HG02981 (cell line): ENCODE results near the gene HMGB1.
A peak's percentile ranks its signal among the peaks of the same experiment; 100 is the strongest.

ENCODE experiments used
- ATAC-seq: cut with Tn5 transposase; IDR thresholded peaks from one replicate; pipeline ENCODE4 v1.9.1; 2021; ENCODE audit warnings: mild to moderate bottlenecking, moderate library complexity; ENCODE audit not compliant: unreplicated experiment

The HMGB1 gene

DNA sequence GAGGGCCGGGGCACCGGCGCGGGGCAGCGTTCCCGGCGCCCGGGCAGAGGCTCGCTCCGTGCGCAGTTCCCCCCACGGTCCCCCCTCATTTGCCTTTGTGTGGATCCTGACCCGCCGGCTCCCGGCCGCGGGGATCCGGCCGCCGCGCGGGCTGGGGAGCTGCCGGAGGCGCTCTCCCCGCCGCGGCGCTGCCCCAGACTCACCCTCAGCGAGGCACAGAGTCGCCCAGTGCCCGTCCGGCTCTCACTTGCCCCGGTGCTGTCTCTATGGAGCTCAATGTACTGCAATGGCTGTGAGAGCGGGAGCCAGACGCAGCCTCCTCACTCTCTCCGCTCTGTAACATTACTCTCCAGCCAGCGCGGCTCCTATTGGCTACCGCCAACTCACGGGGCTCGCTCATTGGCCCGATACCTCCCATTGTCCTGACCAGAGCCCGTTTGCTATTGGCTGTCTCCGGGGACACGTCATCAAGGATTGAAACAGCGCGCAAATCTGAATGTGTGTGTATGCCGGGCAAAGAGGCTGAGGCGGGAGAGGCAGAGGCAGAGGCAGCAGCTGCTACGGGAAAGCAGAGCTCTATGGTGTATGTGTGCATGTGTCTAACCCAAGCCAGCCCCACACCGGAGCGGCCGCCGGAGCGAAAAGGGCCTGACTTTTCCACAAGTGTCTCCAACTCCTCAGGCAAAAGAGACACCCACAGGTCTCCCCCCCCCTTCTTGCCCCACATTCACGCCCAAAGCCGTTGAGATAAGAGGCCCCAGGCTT is at the start of gene HMGB1:
Gene HMGB1, minus strand, starts transcription at position 344 of the 765 bp plus-strand sequence. CDS start 2,256 bp downstream, outside the sequence.
- peak; percentile 82 for ATAC-seq

DNA sequence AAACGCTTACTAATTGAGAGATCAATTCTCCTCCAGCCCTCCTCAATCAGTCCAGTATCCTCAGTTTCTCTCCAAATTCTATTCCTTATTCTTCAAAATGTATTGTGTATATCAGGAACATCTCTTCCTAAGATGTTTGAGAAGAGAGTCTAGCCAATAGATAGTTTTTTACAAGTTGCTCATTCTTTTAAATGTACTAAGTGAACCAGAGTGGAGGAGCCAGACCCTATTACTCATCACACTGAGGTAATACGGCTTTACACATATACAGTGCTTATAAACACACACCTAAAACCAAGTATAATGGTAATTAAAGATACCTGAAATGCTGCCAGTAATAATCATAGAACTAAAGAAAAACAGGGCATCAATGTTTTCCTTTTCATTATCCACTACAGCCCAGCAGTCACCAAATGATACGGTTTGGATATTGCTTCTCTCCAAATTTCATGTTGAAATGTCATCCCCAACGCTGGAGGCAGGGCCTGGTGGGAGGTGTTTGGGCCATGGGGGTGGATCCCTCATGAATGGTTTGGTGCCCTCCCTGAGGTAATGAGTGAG is 45.2 kb upstream of the HMGB1 start:
- no peak for ATAC-seq

DNA sequence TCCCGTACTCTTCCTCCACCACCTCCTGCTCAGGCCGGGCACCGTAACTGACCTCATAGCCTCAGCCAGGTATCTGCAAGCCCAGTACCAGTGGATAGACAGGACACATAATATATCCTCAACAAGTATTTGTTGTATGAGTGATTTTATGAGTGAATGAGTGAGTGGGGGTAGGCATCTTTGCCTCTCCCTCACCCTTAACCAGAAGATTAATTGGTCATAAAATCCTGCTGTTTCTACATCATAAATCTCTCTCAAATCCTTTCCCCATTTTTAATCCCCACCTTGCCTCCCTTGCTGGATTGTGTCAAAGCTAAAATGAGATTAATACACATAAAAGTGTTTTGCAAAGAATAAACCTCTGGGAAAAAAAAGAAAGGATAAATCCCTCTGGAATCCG is 44.4 kb upstream of the HMGB1 start:
- ATAC-seq = no peak

DNA sequence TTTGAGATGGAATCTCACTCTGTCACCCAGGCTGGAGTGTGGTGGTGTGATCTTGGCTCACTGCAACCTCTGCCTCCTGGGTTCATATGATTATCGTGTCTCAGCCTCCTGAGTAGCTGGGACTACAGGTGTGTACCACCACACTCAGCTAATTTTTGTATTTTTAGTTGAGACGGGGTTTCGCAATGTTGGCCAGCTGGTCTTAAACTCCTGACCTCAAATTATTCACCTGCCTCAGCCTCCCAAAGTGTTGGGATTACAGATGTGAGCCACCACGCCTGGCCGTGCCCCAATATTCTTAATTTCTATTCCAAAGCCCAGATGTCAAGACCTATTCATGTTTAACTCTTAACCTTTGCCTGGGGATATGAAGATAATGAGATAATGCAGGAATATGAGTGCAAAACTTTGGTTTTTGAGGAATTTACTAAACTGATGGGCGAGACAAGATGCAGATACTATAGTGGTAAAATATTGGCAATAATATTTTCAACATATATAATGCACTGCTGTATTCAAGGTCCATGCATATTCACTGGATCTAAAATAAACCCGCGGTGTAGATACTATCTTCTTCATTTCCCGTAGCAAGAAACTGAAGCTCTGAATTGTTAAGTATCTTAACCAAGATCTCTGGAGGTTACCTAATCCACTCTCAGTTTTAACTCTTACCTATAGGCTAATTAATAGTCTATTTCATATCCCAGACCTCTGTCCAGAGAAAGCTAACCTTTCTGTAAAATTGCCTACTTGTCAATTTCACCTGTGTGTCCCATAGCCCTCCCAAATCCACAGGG is 43.7 kb upstream of the HMGB1 start:
- no peak for ATAC-seq

DNA sequence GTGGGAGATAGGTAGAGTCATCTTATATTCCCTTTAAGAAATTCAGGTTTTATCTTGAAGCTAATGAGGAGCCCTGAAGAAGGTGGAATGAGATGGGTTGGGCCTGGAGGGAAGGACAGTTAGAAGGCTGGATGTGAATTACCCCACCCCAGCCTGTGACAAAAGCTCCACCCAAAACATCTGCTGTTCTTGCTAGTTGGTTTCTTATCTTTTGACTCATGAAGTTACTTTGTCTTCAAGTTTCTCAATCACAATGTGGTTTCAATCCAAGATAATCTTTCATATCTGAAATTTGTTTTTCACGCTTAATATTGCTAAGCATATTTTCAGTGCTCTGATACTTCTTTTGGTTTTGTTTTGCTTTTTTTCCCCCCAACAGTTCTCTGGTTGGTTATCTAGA is 38.3 kb upstream of the HMGB1 start:
- peak; percentile 45 for ATAC-seq

DNA sequence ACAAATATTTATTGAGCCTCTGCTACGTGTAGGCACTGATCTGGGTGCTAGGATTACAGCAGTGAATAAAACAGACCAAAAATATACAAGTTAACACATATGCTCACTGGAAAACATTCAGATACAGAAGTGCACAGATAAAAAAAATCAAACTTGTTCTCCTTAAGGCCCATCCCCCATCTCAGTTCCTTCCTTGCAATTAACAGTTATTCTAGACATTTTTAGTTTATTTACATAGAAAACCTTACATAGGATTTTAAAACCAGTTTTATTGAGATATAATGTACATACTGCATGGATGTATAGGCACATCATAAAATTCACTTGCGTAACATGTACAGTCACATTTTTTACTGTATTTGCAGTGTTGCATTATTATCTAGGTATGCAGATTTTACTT is 36.5 kb upstream of the HMGB1 start:
- ATAC-seq = no peak

DNA sequence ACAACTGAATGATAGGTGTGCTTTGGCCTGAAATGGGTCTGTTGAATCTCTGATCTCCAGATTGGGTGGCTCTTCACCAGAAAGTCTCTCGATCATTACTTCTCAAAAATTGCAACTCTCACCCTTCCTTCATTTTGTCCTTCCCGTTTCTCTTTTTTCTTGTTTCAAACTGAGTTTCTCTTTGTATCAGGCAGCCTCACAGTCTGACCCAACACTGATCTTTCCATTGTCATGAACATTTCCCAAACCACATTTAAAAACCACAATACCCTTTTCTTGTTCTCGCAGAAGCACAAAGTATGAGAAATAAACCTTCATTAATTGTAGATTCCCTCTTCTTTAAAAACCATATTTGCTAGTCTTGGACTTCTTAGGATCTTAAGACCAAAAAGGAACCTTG is 33.6 kb upstream of the HMGB1 start:
- no peak for ATAC-seq

DNA sequence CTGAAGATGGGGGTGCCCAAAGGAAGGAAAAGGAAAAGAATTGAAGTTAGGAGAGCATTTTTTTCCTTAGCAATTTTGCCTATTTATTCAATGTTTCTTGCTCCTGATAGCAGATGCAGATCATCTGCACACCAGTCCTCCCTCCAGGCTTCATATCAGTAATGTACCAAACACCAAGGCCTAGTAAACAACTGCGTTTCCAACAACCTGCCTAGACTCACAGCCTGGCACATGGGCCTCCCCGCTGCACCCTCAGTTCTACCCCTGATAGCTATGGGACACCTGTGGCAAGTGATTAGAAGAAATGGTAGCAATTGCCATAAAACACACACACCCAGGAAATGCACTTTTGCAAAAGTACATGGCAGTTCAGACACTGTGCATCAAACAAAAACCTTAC is 30.4 kb upstream of the HMGB1 start:
- ATAC-seq = no peak

DNA sequence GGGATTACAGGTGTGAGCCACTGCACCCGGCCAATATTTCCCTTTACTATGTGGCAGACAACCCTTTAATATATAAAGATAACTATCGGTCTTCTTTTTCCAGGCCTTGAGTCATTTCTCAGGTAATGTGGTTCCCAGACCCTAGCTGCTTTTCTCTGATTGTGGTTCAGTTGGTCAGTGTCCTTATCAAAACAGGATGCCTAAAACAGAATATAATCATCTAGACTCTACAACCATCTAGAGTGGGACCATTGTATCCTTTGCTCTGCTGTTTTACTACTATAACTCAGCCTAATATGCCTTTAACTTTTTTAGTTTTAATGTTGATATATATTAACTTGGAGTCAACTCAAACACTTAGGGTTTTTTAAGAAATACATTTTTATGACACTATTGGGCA is 30.0 kb upstream of the HMGB1 start:
- no peak for ATAC-seq

DNA sequence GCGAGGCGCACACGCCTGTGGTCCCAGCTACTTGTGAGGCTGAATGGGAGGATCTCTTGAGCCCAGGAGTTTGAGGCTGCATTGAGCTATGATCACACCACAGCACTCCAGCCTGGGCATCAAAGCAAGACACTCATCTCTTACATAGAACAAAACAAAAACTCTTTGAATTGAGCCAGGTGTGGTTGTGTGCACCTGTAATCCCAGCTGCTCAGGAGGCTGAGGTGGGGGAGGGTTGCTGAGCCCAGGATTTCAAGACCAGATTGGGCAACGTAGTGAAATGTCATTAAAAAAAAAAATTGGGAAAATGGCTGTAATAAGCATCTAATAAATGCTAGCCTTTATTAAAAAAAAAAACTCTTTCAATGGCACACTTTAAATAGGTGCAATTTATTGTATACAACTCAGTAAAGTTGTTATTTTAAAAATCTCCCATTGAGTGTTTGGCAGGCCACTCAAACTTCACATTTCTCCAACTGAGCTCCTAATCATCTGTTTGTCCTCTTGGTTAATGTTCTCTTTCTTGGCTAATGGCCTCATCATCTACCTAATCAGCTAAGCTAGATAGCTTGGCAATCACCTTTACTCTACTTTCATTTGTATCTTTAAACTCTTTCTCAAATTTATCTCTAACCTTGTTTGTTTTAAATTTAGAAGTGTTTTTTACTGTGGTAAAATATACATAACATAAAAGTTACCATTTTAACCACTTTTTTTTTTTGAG is 28.1 kb upstream of the HMGB1 start:
- no peak for ATAC-seq

DNA sequence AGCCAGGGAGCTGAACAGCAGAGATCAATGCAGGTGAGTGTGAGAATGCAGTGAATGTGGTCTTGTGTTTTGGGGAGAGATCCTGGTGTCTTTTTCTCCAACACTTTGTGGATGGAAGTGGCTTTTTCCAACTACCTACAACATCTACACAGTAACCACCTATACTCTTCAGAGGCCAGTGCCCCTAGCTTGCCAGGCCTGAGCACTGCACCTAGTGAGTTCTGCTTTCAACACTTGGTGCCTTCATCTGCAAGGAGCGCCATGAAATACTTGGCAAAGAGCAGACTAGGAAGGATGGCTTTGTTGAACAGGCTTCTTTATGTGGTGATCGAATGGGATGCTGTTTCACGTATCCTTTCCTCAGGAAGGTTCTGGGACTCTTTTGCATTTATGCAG is 21.3 kb upstream of the HMGB1 start:
- ATAC-seq = no peak

DNA sequence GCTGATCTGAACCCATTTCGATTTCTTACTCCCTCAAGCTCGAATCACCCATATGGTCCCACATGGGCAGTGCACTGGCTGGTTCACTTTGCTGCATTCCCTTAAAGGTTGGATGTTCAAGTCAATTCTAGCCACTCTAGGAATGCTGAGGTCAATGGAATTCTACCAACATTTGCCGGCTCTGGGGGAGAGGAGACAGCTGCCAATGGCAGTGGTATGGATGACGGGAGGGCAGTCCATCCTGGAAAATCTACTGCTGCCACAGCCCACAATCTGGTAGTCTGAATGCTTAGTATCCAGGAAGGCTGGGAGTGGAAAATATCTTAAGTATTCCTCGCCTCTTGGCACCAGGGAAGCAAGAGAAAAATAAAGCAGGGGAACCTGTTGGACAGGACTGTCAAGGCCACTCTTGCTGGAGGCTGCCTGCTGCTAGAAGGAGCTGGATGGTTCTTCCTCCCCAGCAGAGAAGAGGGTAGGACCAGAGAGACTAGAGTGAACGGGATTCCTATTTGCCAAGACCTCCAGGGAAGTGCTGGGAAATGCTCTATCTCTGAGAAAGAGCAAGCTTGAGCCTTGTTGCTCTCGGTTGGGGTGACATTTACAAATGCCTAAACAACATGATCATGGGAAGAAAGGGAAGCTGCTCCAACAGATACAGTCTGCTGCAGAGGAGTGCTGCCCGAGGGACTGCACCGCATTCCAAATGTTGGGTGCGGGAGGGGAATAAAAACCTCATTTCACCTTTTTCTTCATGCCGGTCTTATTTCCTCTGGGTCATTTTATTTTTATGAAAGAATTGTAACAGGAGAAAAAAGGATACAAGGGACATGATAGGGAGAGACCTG is 20.7 kb upstream of the HMGB1 start:
- ATAC-seq = no peak

DNA sequence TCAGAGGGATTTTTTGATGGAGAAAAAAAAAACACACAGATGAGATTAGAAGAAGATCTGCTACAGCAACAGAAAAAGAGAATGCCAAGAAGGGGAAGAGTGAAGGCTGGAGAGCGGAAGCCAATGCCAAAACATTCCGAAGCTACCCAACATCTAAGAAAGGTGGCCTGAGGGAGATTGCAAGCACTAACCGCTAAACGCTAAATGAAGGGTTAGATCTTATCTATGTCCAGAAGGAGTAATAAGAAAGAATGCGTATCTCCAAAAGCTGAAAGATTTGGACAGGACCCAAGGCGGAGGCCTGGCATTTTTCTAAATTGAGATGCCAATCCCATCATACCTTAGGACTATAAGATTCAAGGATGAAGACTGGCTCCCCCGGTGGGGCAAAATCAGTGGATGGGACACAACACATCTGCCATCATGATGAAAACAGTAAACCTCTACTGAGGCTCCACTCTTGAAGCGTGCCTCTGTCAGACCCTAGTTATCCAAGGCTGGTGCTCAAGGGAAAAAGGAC is 15.6 kb upstream of the HMGB1 start:
- no peak for ATAC-seq

DNA sequence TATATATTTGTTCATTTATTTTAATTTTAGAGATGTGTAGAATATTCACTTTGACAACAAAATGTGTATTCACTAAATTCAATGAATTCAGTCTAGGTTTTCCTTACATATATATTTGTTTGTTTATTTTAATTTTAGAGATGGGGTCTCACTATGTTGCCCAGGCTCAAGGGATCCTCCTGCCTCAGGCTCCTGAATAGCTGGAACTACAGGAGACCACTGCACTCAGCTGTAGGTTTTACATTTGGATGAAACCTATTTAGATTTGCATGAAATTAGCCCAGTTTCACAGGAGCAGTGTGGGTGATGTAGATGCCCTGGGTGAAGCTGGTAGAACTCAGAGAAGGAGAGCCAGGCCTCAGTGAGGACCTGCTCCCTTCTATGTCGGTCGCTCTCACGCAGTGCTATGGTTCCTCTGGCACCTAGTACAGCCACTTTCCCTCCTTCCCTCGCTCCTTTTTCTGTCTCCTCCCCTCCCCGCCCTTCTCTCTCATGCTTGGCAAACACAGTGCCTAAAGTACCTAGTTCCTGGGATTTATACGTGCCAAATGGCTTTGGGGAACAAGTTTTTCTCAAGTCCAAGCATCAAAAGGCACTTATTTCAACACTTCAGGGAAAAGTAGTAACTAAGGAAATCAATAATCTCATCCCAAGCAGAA is 14.7 kb upstream of the HMGB1 start:
- ATAC-seq = no peak

DNA sequence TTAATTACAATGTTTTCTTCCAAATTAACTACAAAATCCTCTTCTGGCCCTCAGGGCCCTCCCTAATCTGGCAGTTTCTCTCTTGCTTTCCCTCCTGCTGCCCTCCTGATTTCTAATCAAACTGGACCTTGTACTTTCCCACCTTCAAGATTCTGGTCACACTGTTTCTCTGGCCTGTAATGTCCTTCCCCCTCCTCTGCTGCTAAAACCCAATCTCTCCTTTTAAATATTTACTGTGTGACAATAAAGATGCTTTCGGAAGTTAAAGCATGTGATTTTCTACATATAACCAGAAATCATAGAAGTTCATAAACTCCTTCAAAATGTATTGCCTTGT is 14.1 kb upstream of the HMGB1 start:
- ATAC-seq = no peak

DNA sequence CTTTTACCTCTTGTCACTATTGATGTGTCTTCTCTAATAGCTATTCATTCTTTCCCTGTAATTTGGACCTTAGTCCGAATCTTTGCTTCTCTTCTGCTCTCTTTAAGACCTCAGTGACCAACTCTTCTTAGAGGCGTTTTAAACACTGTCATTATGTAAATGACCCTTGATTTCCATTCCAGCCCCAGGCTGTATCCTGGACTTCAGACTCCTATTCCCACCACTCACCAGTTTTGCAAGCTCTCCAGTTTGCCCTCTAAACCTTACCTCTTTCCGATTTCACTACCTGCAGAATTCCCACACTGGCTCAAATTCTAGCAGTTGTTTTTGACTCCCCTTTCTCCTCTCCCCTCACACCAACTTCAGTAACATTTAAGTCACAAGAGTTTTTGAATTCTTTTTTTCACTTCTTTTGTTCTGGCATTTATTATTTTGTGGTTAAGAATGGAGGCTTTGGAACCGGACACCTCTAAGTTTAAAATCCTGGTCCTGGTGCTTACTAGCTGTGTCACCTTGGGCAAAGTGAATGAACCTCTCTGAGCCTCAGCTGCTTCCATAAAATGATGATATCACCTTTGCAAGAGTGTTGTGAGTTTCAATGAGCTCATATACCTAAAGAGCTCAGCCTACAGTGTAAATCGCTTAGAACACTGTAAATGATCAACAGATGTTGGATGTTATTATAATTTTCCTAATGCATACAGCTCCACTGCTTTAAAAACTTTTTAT is 13.6 kb upstream of the HMGB1 start:
- ATAC-seq = no peak

DNA sequence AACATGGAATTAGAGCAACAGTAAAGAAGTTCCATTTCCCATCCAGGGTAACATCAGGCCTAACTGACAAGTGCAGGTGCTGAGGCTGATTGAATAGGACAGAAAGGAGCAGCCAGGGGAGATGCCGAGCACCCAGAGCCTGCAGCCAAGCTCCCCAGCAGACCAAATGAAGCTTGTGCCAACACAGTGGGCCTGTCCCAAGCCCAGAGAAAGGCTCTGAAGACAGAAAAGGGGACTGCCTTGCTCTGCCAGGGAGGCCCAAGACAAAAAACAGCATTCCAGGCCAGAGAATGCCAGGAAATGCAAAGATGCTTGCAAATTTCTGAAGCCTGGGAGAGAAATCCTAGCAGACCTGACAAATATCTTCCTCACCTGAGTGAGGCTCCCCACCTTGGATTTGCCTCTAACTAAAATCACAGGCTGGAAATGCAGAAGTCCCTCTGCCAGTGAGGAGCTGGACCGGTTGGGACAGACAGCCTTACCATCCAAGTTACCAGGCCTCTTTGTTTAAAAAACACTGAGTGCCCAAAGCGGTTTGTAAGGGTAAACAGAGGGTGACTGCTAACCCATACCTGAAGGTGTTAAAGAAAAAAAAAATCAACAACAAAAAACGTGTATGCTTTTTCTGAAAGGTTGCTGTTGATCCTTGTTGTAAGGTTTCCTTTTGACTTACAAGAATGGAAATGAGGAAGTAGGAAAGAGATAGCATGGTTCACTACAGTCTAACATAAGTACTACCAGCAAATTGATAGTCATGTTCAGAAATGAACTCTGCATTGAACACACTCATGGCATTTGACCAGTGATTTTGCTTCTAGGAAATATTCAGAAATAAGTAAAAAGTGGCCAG is 11.8 kb upstream of the HMGB1 start:
- ATAC-seq = peak; percentile 96

DNA sequence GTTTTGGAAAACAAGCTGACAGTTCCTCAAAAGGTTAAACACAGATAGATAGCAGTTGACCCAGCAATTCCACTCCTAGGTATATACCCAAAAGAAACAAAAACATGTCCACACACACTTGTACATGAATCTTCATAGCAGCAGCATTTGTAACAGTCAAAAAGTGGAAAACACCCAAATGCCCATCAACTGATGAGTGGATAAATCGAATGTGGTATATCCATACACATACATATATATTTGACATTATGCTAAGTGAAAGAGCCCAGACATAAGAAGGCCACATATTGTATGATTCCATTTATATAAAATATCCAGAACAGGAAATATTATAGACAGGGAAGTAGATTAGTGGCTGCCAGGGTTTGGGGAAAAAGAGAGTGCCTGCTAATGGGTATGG is 7.9 kb upstream of the HMGB1 start:
- no peak for ATAC-seq
